A549 (cell line): Measurements from ENCODE around the gene CDH2. TPM values are rescaled to one million over a fixed set of nuclear protein-coding genes. Genes with fewer than 3 reads are reported as not detected.

Experiments
- ATAC-seq, 2 experiments: fragments of 200-7000 bp in 1 of 2; fragments of >200 bp in 1 of 2; cut with Nextera tagmentation in 1 of 2; cut with Tn5 transposase in 1 of 2; 3 replicates each; pipeline versions ENCODE4 v1.8.0 to v1.9.1; 2018 to 2020; ENCODE audit warnings: mild to moderate bottlenecking in 1 of 2, moderate library complexity in 1 of 2
- CTCF ChIA-PET: fragments of 300-600 bp; sonication (Branson Sonifier 250); formaldehyde crosslinking; extraction: SDS; loops from one replicate; lab custom pipeline; 2021; ENCODE audit warnings: antibody characterized with exemption, inconsistent platforms; lab: Yijun Ruan, JAX
- POLR2A ChIA-PET: fragments of 350-600 bp; formaldehyde crosslinking; extraction: SDS; loops from one replicate; lab custom pipeline; 2021; ENCODE audit warnings: antibody characterized with exemption, inconsistent platforms; lab: Yijun Ruan, JAX
- DNase-seq, 2 experiments: peaks; one replicate each; pipeline versions ENCODE4 v3.0.0 to v3.0.0-alpha.2; 2011 to 2016; ENCODE audit warnings: low read depth in 1 of 2, low spot score in 1 of 2
- FAIRE-seq: peaks from 2 replicates; lab custom pipeline; 2011; peaks lifted over from hg19 to GRCh38; lab: Jason Lieb, UNC
- H3K27ac ChIP-seq, 2 experiments: fragments of >200 bp; sonication (Bioruptor Twin); formaldehyde crosslinking; 3 replicates each; pipeline ENCODE4 v1.5.1; 2016 to 2017
- H3K4me1 ChIP-seq: fragments of >200 bp; sonication (Bioruptor Twin); formaldehyde crosslinking; 3 replicates; pipeline ENCODE4 v1.6.1; 2016
- H3K4me2 ChIP-seq: fragments of >200 bp; sonication (Bioruptor Twin); formaldehyde crosslinking; 3 replicates; pipeline ENCODE4 v1.6.1; 2016
- H3K4me3 ChIP-seq: fragments of >200 bp; sonication (Bioruptor Twin); formaldehyde crosslinking; 3 replicates; pipeline ENCODE4 v1.5.1; 2016
- H3K9me3 ChIP-seq: fragments of >200 bp; sonication (Bioruptor Twin); formaldehyde crosslinking; 3 replicates; pipeline ENCODE4 v1.6.1; 2016
- BHLHE40 ChIP-seq: IDR thresholded peaks from 2 replicates; pipeline ENCODE4 v1.6.1; 2012; ENCODE audit warnings: low read depth, low read length, inconsistent platforms
- CBX2 ChIP-seq: fragments of 200-600 bp; sonication (generic); IDR thresholded peaks from 2 replicates; pipeline ENCODE4 v1.6.1; 2016; ENCODE audit warnings: low read depth, mild to moderate bottlenecking, borderline replicate concordance
- CEBPB ChIP-seq, 2 experiments: fragments of >200 bp in 1 of 2; sonication (Bioruptor Twin) in 1 of 2; formaldehyde crosslinking in 1 of 2; IDR thresholded peaks; 2 replicates each; pipeline ENCODE4 v1.6.1; 2012 to 2016
- CHD2 ChIP-seq: fragments of 150-350 bp; IDR thresholded peaks from 2 replicates; pipeline ENCODE4 v1.6.1; 2014; ENCODE audit warnings: low read length; ENCODE audit not compliant: partially characterized antibody
- CTCF ChIP-seq: fragments of >200 bp; sonication (Bioruptor Twin); formaldehyde crosslinking; IDR thresholded peaks from 3 replicates; pipeline ENCODE4 v1.5.1; 2016
- E2F6 ChIP-seq: IDR thresholded peaks from 2 replicates; pipeline ENCODE4 v1.6.1; 2012; ENCODE audit warnings: low read depth, borderline replicate concordance
- EHMT2 ChIP-seq: fragments of 200-600 bp; sonication (generic); IDR thresholded peaks from 2 replicates; pipeline ENCODE4 v1.6.1; 2016; ENCODE audit warnings: antibody characterized with exemption, low read depth, mild to moderate bottlenecking, moderate library complexity
- EP300 ChIP-seq, 2 experiments: fragments of >200 bp; sonication (Bioruptor Twin); formaldehyde crosslinking; IDR thresholded peaks; 2 replicates in 1 of 2; 3 replicates in 1 of 2; pipeline ENCODE4 v1.6.1; 2016 to 2017
- ESRRA ChIP-seq: fragments of 150-350 bp; IDR thresholded peaks from 2 replicates; pipeline ENCODE4 v1.6.1; 2014; ENCODE audit warnings: mild to moderate bottlenecking, low read length, borderline replicate concordance
- FOSB ChIP-seq: fragments of 250-450 bp; sonication (Bioruptor Pico); IDR thresholded peaks from 2 replicates; pipeline ENCODE4 v1.5.0; 2020; ENCODE audit warnings: mild to moderate bottlenecking, moderate library complexity
- HES2 ChIP-seq: fragments of >200 bp; sonication (Bioruptor Twin); formaldehyde crosslinking; IDR thresholded peaks from 2 replicates; pipeline ENCODE4 v1.6.1; 2016
- HEYL ChIP-seq: fragments of 250-450 bp; sonication (Bioruptor Pico); IDR thresholded peaks from 2 replicates; pipeline ENCODE4 v1.8.0; 2021; ENCODE audit warnings: mild to moderate bottlenecking, moderate library complexity
- HOXA7 ChIP-seq: fragments of 250-450 bp; sonication (Bioruptor Pico); IDR thresholded peaks from 2 replicates; pipeline ENCODE4 v1.5.0; 2020; ENCODE audit warnings: mild to moderate bottlenecking, moderate library complexity
- HOXB13 ChIP-seq: fragments of 250-450 bp; sonication (Bioruptor Pico); IDR thresholded peaks from 2 replicates; pipeline ENCODE4 v1.5.0; 2020; ENCODE audit warnings: low read depth, mild to moderate bottlenecking, moderate library complexity
- HOXB5 ChIP-seq: fragments of 250-450 bp; sonication (Bioruptor Pico); IDR thresholded peaks from 2 replicates; pipeline ENCODE4 v1.5.0; 2020; ENCODE audit warnings: mild to moderate bottlenecking, moderate library complexity
- JUN ChIP-seq, 2 experiments: fragments of >200 bp; sonication (Bioruptor Twin); formaldehyde crosslinking; IDR thresholded peaks; 2 replicates in 1 of 2; 3 replicates in 1 of 2; pipeline ENCODE4 v1.6.1; 2016 to 2017
- KDM1A ChIP-seq: fragments of 200-600 bp; sonication (generic); IDR thresholded peaks from 2 replicates; pipeline ENCODE4 v1.6.1; 2016; ENCODE audit warnings: low read depth, mild to moderate bottlenecking
- MAFK ChIP-seq: fragments of 450-650 bp; IDR thresholded peaks from 2 replicates; pipeline ENCODE4 v1.6.1; 2014; ENCODE audit not compliant: partially characterized antibody
- MAZ ChIP-seq: fragments of 150-350 bp; IDR thresholded peaks from 2 replicates; pipeline ENCODE4 v1.6.1; 2014; ENCODE audit warnings: antibody characterized with exemption, low read depth, low read length, borderline replicate concordance
- NFE2L2 ChIP-seq: fragments of 150-350 bp; conservative IDR thresholded peaks from 2 replicates; pipeline ENCODE4 v1.6.1; 2014; ENCODE audit warnings: low read length
- NPAS2 ChIP-seq: fragments of 250-450 bp; sonication (Bioruptor Pico); IDR thresholded peaks from 2 replicates; pipeline ENCODE4 v1.8.0; 2022; ENCODE audit warnings: mild to moderate bottlenecking, moderate library complexity, borderline replicate concordance
- NR3C1 ChIP-seq: fragments of >200 bp; sonication (Bioruptor Twin); formaldehyde crosslinking; IDR thresholded peaks from 3 replicates; pipeline ENCODE4 v1.6.1; 2017
- POLR2A ChIP-seq: IDR thresholded peaks from 2 replicates; pipeline ENCODE4 v1.6.1; 2012; ENCODE audit warnings: mild to moderate bottlenecking, low read length
- POLR2AphosphoS2 ChIP-seq: conservative IDR thresholded peaks from 2 replicates; pipeline ENCODE4 v1.6.1; 2012; ENCODE audit warnings: low read length, improper control_type of control experiment, inconsistent platforms
- RARB ChIP-seq: fragments of 250-450 bp; sonication (Bioruptor Pico); IDR thresholded peaks from 2 replicates; pipeline ENCODE4 v1.8.0; 2021; ENCODE audit warnings: mild to moderate bottlenecking, moderate library complexity
- RCOR1 ChIP-seq: fragments of 150-350 bp; IDR thresholded peaks from 2 replicates; pipeline ENCODE4 v1.6.1; 2014; ENCODE audit warnings: antibody characterized with exemption, low read length, low read depth
- RFX5 ChIP-seq: fragments of 450-650 bp; IDR thresholded peaks from 2 replicates; pipeline ENCODE4 v1.7.1; 2014; ENCODE audit warnings: antibody characterized with exemption, mild to moderate bottlenecking, moderate library complexity
- RNF2 ChIP-seq: fragments of 200-600 bp; sonication (generic); IDR thresholded peaks from 2 replicates; pipeline ENCODE4 v1.6.1; 2016; ENCODE audit warnings: low read depth, mild to moderate bottlenecking, antibody characterized with exemption, moderate library complexity, borderline replicate concordance
- TP53 ChIP-seq: fragments of 250-450 bp; sonication (Bioruptor Pico); IDR thresholded peaks from 2 replicates; pipeline ENCODE4 v1.5.0; 2021; ENCODE audit warnings: mild to moderate bottlenecking, moderate library complexity
- USF2 ChIP-seq: fragments of 450-650 bp; IDR thresholded peaks from 2 replicates; pipeline ENCODE4 v1.6.1; 2014; ENCODE audit warnings: antibody characterized with exemption
- ZNF302 ChIP-seq: fragments of 250-450 bp; sonication (Bioruptor Pico); IDR thresholded peaks from 2 replicates; pipeline ENCODE4 v1.9.0; 2021; ENCODE audit warnings: inconsistent platforms, mild to moderate bottlenecking, moderate library complexity
- WGBS: methylation state at CpG from one replicate; pipeline ENCODE4 v1.1.6; 2017; ENCODE audit errors: missing lambda C conversion rate; 5-methylcytosine and 5-hydroxymethylcytosine counted together
- polyA plus RNA-seq, 4 experiments: library from polyadenylated mRNA; depleted of rRNA in 3 of 4; stranded (reverse); fragments of >200 nt; fragmentation: RNase III in 1 of 4; extraction: RNeasy Plus Mini Kit Qiagen cat#74134 plus additional on column Dnase treatment in 1 of 4; gene quantifications; 2 replicates in 3 of 4; 3 replicates in 1 of 4; pipeline ENCODE4 v1.2.3, GENCODE V29; 2011 to 2017

The CDH2 gene
- polyA plus RNA-seq, 2 of the 4 experiments (the other 2 are of a cell fraction): 54.0 to 71.9 TPM

GRCh38 chr18:28063926-28064325 is 113.0 kb downstream of the CDH2 start (continued):
- TF ChIP-seq BHLHE40 (no peak), JUN (IDR thresholded peaks at IDR 0.05) (no peak)

- Histone ChIP-seq H3K4me1 (peaks cover 42% of the 10 kb centered on the region), H3K4me3 (no peak overlapping the region), H3K27ac (peak overlapping the region; percentile 82 to 88), H3K4me2 (peak overlapping the region; percentile 66), H3K9me3 (peaks cover 5% of the 10 kb centered on the region; the same call in 1 of the 3 replicates)
- TF ChIP-seq EP300 (IDR thresholded peaks at IDR 0.05) (no peak), CBX2 (no peak)
- POLR2A ChIA-PET: no interaction called here
- FAIRE-seq (no peak), DNase-seq (no peak), ATAC-seq (no peak)
- 36% methylated on average over 2 of the region's 2 CpGs for WGBS
- CTCF ChIA-PET: no interaction called here
These were observed 113.6 kb downstream of the CDH2 start for GRCh38 chr18:28063271-28063761.

- ChIA-PET POLR2A (no interaction called here), CTCF (no interaction called here)
- no peak for TF ChIP-seq KDM1A
- no peak for TF ChIP-seq RARB (CRISPR knock-in tag)
- TF ChIP-seq FOSB (CRISPR knock-in tag): no peak
- no peak for TF ChIP-seq E2F6
- no peak for TF ChIP-seq TP53
- TF ChIP-seq HOXB13: no peak
- TF ChIP-seq NFE2L2: no peak
- no peak for TF ChIP-seq RNF2
- no peak for TF ChIP-seq EHMT2
- TF ChIP-seq HEYL (CRISPR knock-in tag): no peak
- no peak for TF ChIP-seq NPAS2 (CRISPR knock-in tag)
- TF ChIP-seq MAFK: no peak
- no peak for TF ChIP-seq HES2
- no peak for TF ChIP-seq CHD2
- H3K4me2 ChIP-seq: peak overlapping the region; percentile 66; the same call in 1 of the 3 replicates
- ATAC-seq (no peak), DNase-seq (no peak), FAIRE-seq (no peak)
- H3K4me1 ChIP-seq: peaks cover 42% of the 10 kb centered on the region
- no peak overlapping the region for H3K4me3 ChIP-seq
- 89% methylated on average over 4 of the region's 4 CpGs for WGBS
- peak overlapping the region; percentile 79 to 82; a peak in 4 of 6 replicates for H3K27ac ChIP-seq
- H3K9me3 ChIP-seq: peaks cover 3% of the 10 kb centered on the region; the same call in 1 of the 3 replicates
These were observed 114.5 kb downstream of the CDH2 start for GRCh38 chr18:28062443-28062842.

GRCh38 chr18:28059861-28060260 is 117.1 kb downstream of the CDH2 start:
- POLR2A ChIA-PET: no interaction called here
- 86% methylated on average over 3 of the region's 3 CpGs for WGBS

More at GRCh38 chr18:28059861-28060260, 117.1 kb downstream of the CDH2 start:
- no peak overlapping the region for H3K27ac ChIP-seq
- H3K9me3 ChIP-seq: no peaks in the 10 kb centered on the region
- H3K4me3 ChIP-seq: no peak overlapping the region
- FAIRE-seq (no peak), DNase-seq (no peak), ATAC-seq (no peak)
- peaks cover 25% of the 10 kb centered on the region for H3K4me1 ChIP-seq
- H3K4me2 ChIP-seq: no peak overlapping the region
- CTCF ChIA-PET: no interaction called here
- no peak for TF ChIP-seq POLR2A
- TF ChIP-seq USF2: no peak
- no peak for TF ChIP-seq CBX2
- no peak for TF ChIP-seq MAZ
- TF ChIP-seq ZNF302 (CRISPR knock-in tag): no peak
- TF ChIP-seq KDM1A: no peak
- no peak for TF ChIP-seq RFX5
- no peak for TF ChIP-seq CEBPB (IDR thresholded peaks at IDR 0.05)
- no peak for TF ChIP-seq POLR2AphosphoS2
- TF ChIP-seq ESRRA: no peak
- TF ChIP-seq JUN (IDR thresholded peaks at IDR 0.05): no peak
- TF ChIP-seq E2F6: no peak
- TF ChIP-seq CTCF: no peak
- no peak for TF ChIP-seq BHLHE40
- no peak for TF ChIP-seq CHD2
- no peak for TF ChIP-seq EP300 (IDR thresholded peaks at IDR 0.05)
- TF ChIP-seq RCOR1: no peak
- TF ChIP-seq NR3C1: no peak
- TF ChIP-seq HOXA7 (CRISPR knock-in tag): no peak
- TF ChIP-seq HOXB5: no peak
- TF ChIP-seq, all 56 proteins: peak for 0
